Caco-2 (cell line): Measurements from ENCODE around the gene DGKI. TPM values are rescaled to one million over a fixed set of nuclear protein-coding genes. Genes with fewer than 3 reads are reported as not detected.

Experiments used
- BruUV-seq: library from RNA; stranded (reverse); fragments of 400-500 nt; replicated peaks from 2 replicates; lab custom pipeline; 2021; lab: Mats Ljungman, UMichigan
- CTCF ChIA-PET: fragments of 300-600 bp; sonication (Branson Sonifier 250); formaldehyde crosslinking; loops from one replicate; lab custom pipeline; 2022; ENCODE audit warnings: antibody characterized with exemption; lab: Charles Lee
- POLR2A ChIA-PET: fragments of 300-600 bp; sonication (Branson Sonifier 250); formaldehyde crosslinking; loops from one replicate; lab custom pipeline; 2022; ENCODE audit warnings: antibody characterized with exemption; lab: Charles Lee
- DNase-seq, 2 experiments: peaks; one replicate each; pipeline versions ENCODE4 v3.0.0 to v3.0.0-alpha.2; 2020 to 2022
- H3K27me3 ChIP-seq: replicated peaks from 2 replicates; pipeline ENCODE4 v1.6.0; 2011; ENCODE audit warnings: low read length; ENCODE audit not compliant: control insufficient read depth, insufficient read depth
- H3K36me3 ChIP-seq: 2 replicates; pipeline ENCODE4 v1.5.1; 2011; ENCODE audit warnings: low read length; ENCODE audit not compliant: control insufficient read depth, insufficient read depth
- H3K4me1 ChIP-seq: fragments of 250-450 bp; sonication (Bioruptor Pico); 2 replicates; pipeline ENCODE4 v1.5.1; 2020; ENCODE audit warnings: mild to moderate bottlenecking
- H3K4me3 ChIP-seq: 2 replicates; pipeline ENCODE4 v1.5.1; 2011; ENCODE audit warnings: low read depth, mild to moderate bottlenecking, control low read depth, low read length
- H3K9me3 ChIP-seq: fragments of 250-450 bp; sonication (Bioruptor Pico); 2 replicates; pipeline ENCODE4 v1.5.1; 2020; ENCODE audit warnings: mild to moderate bottlenecking, moderate library complexity
- H3K27ac Mint-ChIP-seq: one replicate; pipeline ENCODE4 v1.8.0; 2022; ENCODE audit warnings: mixed read lengths; ENCODE audit not compliant: unreplicated experiment
- H3K27me3 Mint-ChIP-seq: one replicate; pipeline ENCODE4 v1.8.0; 2022; ENCODE audit warnings: mixed read lengths; ENCODE audit not compliant: insufficient read depth, unreplicated experiment
- H3K36me3 Mint-ChIP-seq: one replicate; pipeline ENCODE4 v1.8.0; 2022; ENCODE audit warnings: mild to moderate bottlenecking, mixed read lengths; ENCODE audit not compliant: insufficient read depth, unreplicated experiment
- H3K4me1 Mint-ChIP-seq: one replicate; pipeline ENCODE4 v1.8.0; 2022; ENCODE audit warnings: low read depth, mixed read lengths; ENCODE audit not compliant: unreplicated experiment
- H3K4me3 Mint-ChIP-seq: one replicate; pipeline ENCODE4 v1.8.0; 2022; ENCODE audit warnings: mild to moderate bottlenecking, moderate library complexity, mixed read lengths; ENCODE audit not compliant: unreplicated experiment
- H3K9me3 Mint-ChIP-seq: one replicate; pipeline ENCODE4 v1.8.0; 2022; ENCODE audit warnings: mixed read lengths; ENCODE audit not compliant: unreplicated experiment
- intact Hi-C: fragments of 100-400 bp; cut with micrococcal nuclease; formaldehyde crosslinking; loops from one replicate; pipeline ENCODE4 v1.10.0; 2022; ENCODE audit not compliant: unreplicated experiment
- total RNA-seq: library from RNA; stranded (reverse); gene quantifications from 2 replicates; pipeline ENCODE4 v1.2.3, GENCODE V29; 2022
- TF ChIP-seq, protein P1 (sequence below), 2 experiments: fragments of 200-600 bp in 1 of 2; IDR thresholded peaks; 1 replicate in 1 of 2; 2 replicates in 1 of 2; pipeline versions ENCODE4 v1.5.1 to v1.8.0; 2011 to 2022; ENCODE audit warnings: antibody characterized with exemption in 1 of 2, control low read depth in 1 of 2, inconsistent platforms in 1 of 2, low read depth in 1 of 2, low read length in 1 of 2, mild to moderate bottlenecking in 1 of 2, moderate library complexity in 1 of 2; ENCODE audit not compliant: insufficient read depth in 1 of 2, severe bottlenecking in 1 of 2, unreplicated experiment in 1 of 2

DGKI gene
- total RNA-seq, 1 experiment from 2014 or later: 0.84 TPM

DNA sequence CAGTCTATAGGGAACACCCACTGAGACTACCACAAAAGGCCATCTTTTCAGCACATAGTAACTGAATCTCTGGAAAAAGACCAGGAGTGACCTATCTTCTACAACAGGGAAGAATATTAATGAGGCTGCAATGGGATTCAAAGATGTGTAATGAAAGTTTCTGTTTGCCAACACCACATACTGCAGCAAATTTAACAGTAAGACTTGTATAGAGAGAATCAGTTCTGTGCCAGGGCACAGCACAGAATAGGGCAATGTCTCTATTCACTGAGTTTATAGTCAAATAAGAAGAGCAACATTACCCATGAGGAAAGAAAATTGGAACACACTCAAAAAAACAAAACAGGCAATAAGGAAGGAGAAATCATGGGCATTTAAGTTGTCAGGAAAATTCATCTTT, 411.8 kb downstream of the DGKI start:
- ChIA-PET POLR2A (no interaction called here), CTCF (no interaction called here)
- Histone ChIP-seq H3K4me1 (no peaks in the 10 kb centered on the region), H3K9me3 (no peaks in the 10 kb centered on the region), H3K36me3 (no peaks in the 10 kb centered on the region), H3K27me3 (no peaks in the 10 kb centered on the region), H3K4me3 (no peak overlapping the region)
- Mint-ChIP-seq H3K4me1 (no peaks in the 10 kb centered on the region), H3K27ac (no peak overlapping the region), H3K9me3 (no peaks in the 10 kb centered on the region), H3K4me3 (no peak overlapping the region), H3K36me3 (no peaks in the 10 kb centered on the region), H3K27me3 (peaks cover 4% of the 10 kb centered on the region)
- BruUV-seq: no TSS peak
- TF ChIP-seq, protein P1, sequence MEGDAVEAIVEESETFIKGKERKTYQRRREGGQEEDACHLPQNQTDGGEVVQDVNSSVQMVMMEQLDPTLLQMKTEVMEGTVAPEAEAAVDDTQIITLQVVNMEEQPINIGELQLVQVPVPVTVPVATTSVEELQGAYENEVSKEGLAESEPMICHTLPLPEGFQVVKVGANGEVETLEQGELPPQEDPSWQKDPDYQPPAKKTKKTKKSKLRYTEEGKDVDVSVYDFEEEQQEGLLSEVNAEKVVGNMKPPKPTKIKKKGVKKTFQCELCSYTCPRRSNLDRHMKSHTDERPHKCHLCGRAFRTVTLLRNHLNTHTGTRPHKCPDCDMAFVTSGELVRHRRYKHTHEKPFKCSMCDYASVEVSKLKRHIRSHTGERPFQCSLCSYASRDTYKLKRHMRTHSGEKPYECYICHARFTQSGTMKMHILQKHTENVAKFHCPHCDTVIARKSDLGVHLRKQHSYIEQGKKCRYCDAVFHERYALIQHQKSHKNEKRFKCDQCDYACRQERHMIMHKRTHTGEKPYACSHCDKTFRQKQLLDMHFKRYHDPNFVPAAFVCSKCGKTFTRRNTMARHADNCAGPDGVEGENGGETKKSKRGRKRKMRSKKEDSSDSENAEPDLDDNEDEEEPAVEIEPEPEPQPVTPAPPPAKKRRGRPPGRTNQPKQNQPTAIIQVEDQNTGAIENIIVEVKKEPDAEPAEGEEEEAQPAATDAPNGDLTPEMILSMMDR (IDR thresholded peaks at IDR 0.05; ENCODE audit: insufficient read depth in 1 of 2, low read depth in 1 of 2, low read length in 1 of 2, severe bottlenecking in 1 of 2, unreplicated experiment in 1 of 2): no peak
- DNase-seq: no peak
- intact Hi-C loops: no loop called here

DNA sequence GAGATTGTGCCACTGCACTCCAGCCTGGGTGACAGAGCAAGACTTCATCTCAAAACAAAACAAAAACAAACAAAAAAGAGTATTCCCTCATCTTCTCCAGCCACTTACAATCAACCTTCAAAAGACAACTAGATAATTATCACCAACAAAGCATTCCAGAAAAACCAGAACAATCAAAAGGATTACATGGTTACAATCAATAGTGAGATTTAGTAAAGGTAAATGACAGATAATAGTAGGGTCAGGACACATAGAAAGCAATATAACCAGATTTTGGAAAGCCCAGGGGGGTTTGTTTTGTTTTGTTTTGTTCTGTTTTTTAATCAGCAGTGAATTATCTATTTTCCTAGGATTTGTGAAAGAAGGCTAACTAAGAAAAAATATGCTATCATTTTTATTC, 412.2 kb downstream of the DGKI start:
- CTCF ChIA-PET: no interaction called here
- DNase-seq: no peak

DNA sequence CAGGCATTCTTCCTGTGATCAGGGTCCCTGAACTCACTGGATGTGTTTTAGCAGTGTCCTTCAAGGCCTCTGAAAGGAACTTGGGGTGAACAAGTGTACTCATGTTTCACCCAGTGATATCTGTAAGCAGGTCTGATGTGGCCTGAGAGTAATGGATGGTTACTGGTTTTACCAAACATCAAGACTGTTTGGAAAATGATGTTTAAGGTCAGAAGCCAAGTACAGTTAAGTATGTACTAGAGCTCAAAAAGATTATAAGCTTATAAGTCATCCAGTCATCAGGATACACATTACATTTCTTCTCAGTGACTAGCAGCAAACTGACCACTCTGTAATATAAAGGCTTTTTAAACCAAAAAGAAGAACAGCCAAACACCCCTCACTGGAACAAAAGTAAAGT, 423.5 kb downstream of the DGKI start:
- Histone ChIP-seq H3K27me3 (no peaks in the 10 kb centered on the region), H3K9me3 (no peaks in the 10 kb centered on the region), H3K36me3 (no peaks in the 10 kb centered on the region), H3K4me1 (no peaks in the 10 kb centered on the region), H3K4me3 (no peak overlapping the region)
- BruUV-seq: no TSS peak
- H3K4me3 Mint-ChIP-seq: no peak overlapping the region
- no peaks in the 10 kb centered on the region for H3K4me1 Mint-ChIP-seq
- intact Hi-C loops: no loop called here
- no peak overlapping the region for H3K27ac Mint-ChIP-seq
- H3K27me3 Mint-ChIP-seq: peaks cover 5% of the 10 kb centered on the region
- POLR2A ChIA-PET: no interaction called here
- no peak for DNase-seq
- peaks cover 11% of the 10 kb centered on the region for H3K9me3 Mint-ChIP-seq
- CTCF ChIA-PET: no interaction called here
- TF ChIP-seq, protein P1 (IDR thresholded peaks at IDR 0.05; ENCODE audit: insufficient read depth in 1 of 2, low read depth in 1 of 2, low read length in 1 of 2, severe bottlenecking in 1 of 2, unreplicated experiment in 1 of 2): no peak
- no peaks in the 10 kb centered on the region for H3K36me3 Mint-ChIP-seq

More for the DNA sequence above, 412.2 kb downstream of the DGKI start:
- Histone ChIP-seq H3K36me3 (no peaks in the 10 kb centered on the region), H3K9me3 (no peaks in the 10 kb centered on the region), H3K27me3 (no peaks in the 10 kb centered on the region), H3K4me1 (no peaks in the 10 kb centered on the region), H3K4me3 (no peak overlapping the region)
- intact Hi-C loops: no loop called here
- BruUV-seq: no TSS peak
- Mint-ChIP-seq H3K36me3 (no peaks in the 10 kb centered on the region), H3K27me3 (peaks cover 4% of the 10 kb centered on the region), H3K4me1 (no peaks in the 10 kb centered on the region), H3K9me3 (no peaks in the 10 kb centered on the region), H3K4me3 (no peak overlapping the region), H3K27ac (no peak overlapping the region)
- POLR2A ChIA-PET: no interaction called here
- TF ChIP-seq, protein P1 (IDR thresholded peaks at IDR 0.05; ENCODE audit: insufficient read depth in 1 of 2, low read depth in 1 of 2, low read length in 1 of 2, severe bottlenecking in 1 of 2, unreplicated experiment in 1 of 2): no peak
